Mesenchymal stem cell (in vitro differentiated cells and primary cell): ENCODE measurements around the gene FNDC3B.

Experiments used
- DNase-seq: peaks from one replicate; pipeline ENCODE4 v3.0.0-alpha.2; 2013
- H2AFZ ChIP-seq: one replicate; pipeline ENCODE4 v1.6.1; 2013; ENCODE audit warnings: low read depth, mild to moderate bottlenecking, control low read depth, inconsistent platforms, low read length, moderate library complexity
- H2AK5ac ChIP-seq: 2 replicates; pipeline ENCODE4 v1.6.1; 2013; ENCODE audit warnings: low read length, moderate library complexity, mild to moderate bottlenecking, inconsistent platforms; ENCODE audit not compliant: severe bottlenecking
- H2BK120ac ChIP-seq: one replicate; pipeline ENCODE4 v1.6.1; 2013; ENCODE audit warnings: low read depth, mild to moderate bottlenecking, inconsistent platforms, low read length, moderate library complexity
- H2BK12ac ChIP-seq, 2 experiments: one replicate each; pipeline ENCODE4 v1.6.1; 2013; ENCODE audit warnings: inconsistent platforms in 2 of 2, low read length in 2 of 2, mild to moderate bottlenecking in 2 of 2, moderate library complexity in 2 of 2, control low read depth in 1 of 2
- H2BK15ac ChIP-seq: one replicate; pipeline ENCODE4 v1.6.1; 2013; ENCODE audit warnings: mild to moderate bottlenecking, low read depth, inconsistent platforms; ENCODE audit not compliant: poor library complexity, severe bottlenecking
- H2BK5ac ChIP-seq: 2 replicates; pipeline ENCODE4 v1.6.1; 2013; ENCODE audit warnings: low read depth, mild to moderate bottlenecking, low read length, control low read depth, inconsistent platforms; ENCODE audit not compliant: poor library complexity, severe bottlenecking
- H3K14ac ChIP-seq, 2 experiments: one replicate each; pipeline ENCODE4 v1.6.1; 2013; ENCODE audit warnings: inconsistent platforms in 2 of 2, low read length in 2 of 2, control low read depth in 1 of 2, mild to moderate bottlenecking in 1 of 2, moderate library complexity in 1 of 2
- H3K18ac ChIP-seq, 2 experiments: one replicate each; pipeline ENCODE4 v1.6.1; 2013; ENCODE audit warnings: inconsistent platforms in 2 of 2, low read length in 2 of 2, control low read depth in 1 of 2, low read depth in 1 of 2, mild to moderate bottlenecking in 1 of 2
- H3K23ac ChIP-seq, 2 experiments: one replicate each; pipeline ENCODE4 v1.6.1; 2013; ENCODE audit warnings: inconsistent platforms in 2 of 2, low read length in 2 of 2, mild to moderate bottlenecking in 2 of 2, moderate library complexity in 2 of 2, control low read depth in 1 of 2
- H3K27ac ChIP-seq: 2 replicates; pipeline ENCODE4 v1.5.1; 2013; ENCODE audit warnings: mild to moderate bottlenecking, moderate library complexity, low read length, control low read depth, inconsistent platforms; ENCODE audit not compliant: poor library complexity, severe bottlenecking
- H3K27me3 ChIP-seq, 2 experiments: 2 replicates each; pipeline versions ENCODE4 v1.6.1 to v1.7.0; 2013; ENCODE audit warnings: low read length in 2 of 2, mild to moderate bottlenecking in 2 of 2, moderate library complexity in 2 of 2, control low read depth in 1 of 2, inconsistent platforms in 1 of 2; ENCODE audit not compliant: control insufficient read depth in 1 of 2, insufficient read depth in 1 of 2
- H3K36me3 ChIP-seq, 2 experiments: 2 replicates each; pipeline versions ENCODE4 v1.6.1 to v1.7.0; 2013; ENCODE audit warnings: low read length in 2 of 2, control low read depth in 1 of 2, inconsistent platforms in 1 of 2, low read depth in 1 of 2, mild to moderate bottlenecking in 1 of 2; ENCODE audit not compliant: insufficient read depth in 2 of 2, control insufficient read depth in 1 of 2
- H3K4ac ChIP-seq, 2 experiments: one replicate each; pipeline ENCODE4 v1.6.1; 2013; ENCODE audit warnings: inconsistent platforms in 2 of 2, low read length in 2 of 2, mild to moderate bottlenecking in 2 of 2, moderate library complexity in 2 of 2, control low read depth in 1 of 2, low read depth in 1 of 2
- H3K4me1 ChIP-seq: 2 replicates; pipeline ENCODE4 v1.6.1; 2013; ENCODE audit warnings: low read depth, low read length, control low read depth; ENCODE audit not compliant: control insufficient read depth, insufficient read depth
- H3K4me2 ChIP-seq: 2 replicates; pipeline ENCODE4 v1.6.1; 2013; ENCODE audit warnings: low read length, mild to moderate bottlenecking, inconsistent platforms; ENCODE audit not compliant: poor library complexity, severe bottlenecking
- H3K4me3 ChIP-seq, 2 experiments: 2 replicates each; pipeline versions ENCODE4 v1.5.1 to v1.7.0; 2013; ENCODE audit warnings: low read length in 2 of 2, mild to moderate bottlenecking in 2 of 2, control low read depth in 1 of 2, low read depth in 1 of 2; ENCODE audit not compliant: insufficient read depth in 1 of 2
- H3K79me1 ChIP-seq: replicated peaks from 2 replicates; pipeline ENCODE4 v1.6.1; 2013; ENCODE audit warnings: mild to moderate bottlenecking, control low read depth, low read length, inconsistent platforms; ENCODE audit not compliant: poor library complexity, severe bottlenecking
- H3K9ac ChIP-seq: 2 replicates; pipeline ENCODE4 v1.7.0; 2013; ENCODE audit warnings: mild to moderate bottlenecking, low read length, moderate library complexity
- H3K9me3 ChIP-seq: 2 replicates; pipeline ENCODE4 v1.7.0; 2013; ENCODE audit warnings: mild to moderate bottlenecking, low read length; ENCODE audit not compliant: control insufficient read depth
- H4K8ac ChIP-seq: one replicate; pipeline ENCODE4 v1.6.1; 2013; ENCODE audit warnings: inconsistent platforms, mild to moderate bottlenecking, low read length, moderate library complexity
- H4K91ac ChIP-seq: one replicate; pipeline ENCODE4 v1.6.1; 2013; ENCODE audit warnings: mild to moderate bottlenecking, low read length, inconsistent platforms
- WGBS: methylation state at CpG from one replicate; pipeline ENCODE4 v1.1.7; 2013; ENCODE audit warnings: mixed read lengths; 5-methylcytosine and 5-hydroxymethylcytosine counted together

Gene FNDC3B

GRCh38 chr3:172283841-172284357, 244.5 kb downstream of the FNDC3B start:
- Histone ChIP-seq H3K14ac (no peak overlapping the region), H3K4me2 (no peak overlapping the region), H2BK15ac (no peak overlapping the region), H3K27me3 (no peaks in the 10 kb centered on the region), H2BK12ac (no peak overlapping the region), H3K23ac (no peak overlapping the region), H3K79me1 (peaks cover 23% of the 10 kb centered on the region), H4K91ac (no peak overlapping the region), H3K36me3 (peaks cover 12 to 84% of the 10 kb centered on the region in 2 experiments), H3K27ac (no peak overlapping the region), H3K9me3 (no peaks in the 10 kb centered on the region), H2AFZ (no peak overlapping the region), H3K18ac (no peak overlapping the region), H4K8ac (no peak overlapping the region), H2BK120ac (no peak overlapping the region), H2AK5ac (no peak overlapping the region), H3K4me3 (no peak overlapping the region), H3K4ac (no peak overlapping the region), H2BK5ac (no peak overlapping the region), H3K9ac (no peak overlapping the region), H3K4me1 (peaks cover 20% of the 10 kb centered on the region)
- 92% methylated on average over 2 of the region's 5 CpGs for WGBS
- no peak for DNase-seq

GRCh38 chr3:172285844-172286243, 246.5 kb downstream of the FNDC3B start:
- no peak overlapping the region for H3K4ac ChIP-seq
- peaks cover 17% of the 10 kb centered on the region for H3K4me1 ChIP-seq
- H2AFZ ChIP-seq, result no peak overlapping the region
- no peak overlapping the region for H3K14ac ChIP-seq
- H3K4me2 ChIP-seq, result no peak overlapping the region
- no peak overlapping the region for H2BK15ac ChIP-seq
- H2BK12ac ChIP-seq, result no peak overlapping the region
- no peak overlapping the region for H2AK5ac ChIP-seq
- H3K79me1 ChIP-seq, result peaks cover 34% of the 10 kb centered on the region
- peak overlapping the region; percentile 82 for H3K27ac ChIP-seq
- no peak overlapping the region for H3K4me3 ChIP-seq
- H4K8ac ChIP-seq, result no peak overlapping the region
- H3K18ac ChIP-seq, result no peak overlapping the region
- H3K9me3 ChIP-seq, result no peaks in the 10 kb centered on the region
- H3K27me3 ChIP-seq, result no peaks in the 10 kb centered on the region
- no peak overlapping the region for H3K9ac ChIP-seq
- peaks cover 15 to 95% of the 10 kb centered on the region in 2 experiments for H3K36me3 ChIP-seq
- H3K23ac ChIP-seq, result no peak overlapping the region
- no peak overlapping the region for H2BK120ac ChIP-seq
- no CpG with 5 or more reads among the region's 4 CpGs for WGBS
- DNase-seq, result peak; percentile 42
- H4K91ac ChIP-seq, result no peak overlapping the region
- no peak overlapping the region for H2BK5ac ChIP-seq

DNA sequence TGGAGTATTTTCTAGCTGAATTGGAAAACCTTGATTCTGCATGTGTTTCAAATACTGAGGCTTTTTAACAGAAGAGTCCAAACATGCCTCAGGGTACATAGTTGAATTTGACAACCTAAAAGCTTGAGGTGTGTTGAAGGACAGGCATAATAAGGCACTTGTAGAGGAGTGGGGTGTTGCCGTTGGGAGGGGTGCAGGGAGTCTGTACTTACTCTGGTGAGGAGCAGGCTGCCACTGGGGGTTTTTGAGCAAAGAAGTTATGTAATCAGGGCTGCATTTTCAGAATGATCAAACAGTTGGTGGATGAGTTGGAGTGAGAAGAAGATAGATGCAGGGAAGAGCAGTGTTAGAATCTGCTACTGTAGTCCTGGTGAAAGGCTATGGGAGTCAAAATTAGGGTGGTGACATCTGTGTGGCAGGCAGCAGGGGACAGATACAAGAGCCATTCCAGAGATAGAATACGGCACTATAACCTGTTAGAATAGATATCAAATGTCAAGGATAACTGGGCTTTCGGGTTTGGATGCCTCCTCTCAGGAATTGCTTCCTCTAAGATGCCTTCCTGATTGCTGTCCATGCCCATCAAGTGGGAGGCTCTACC, 247.3 kb downstream of the FNDC3B start:
- Histone ChIP-seq H3K4me2 (no peak overlapping the region), H3K27ac (peak overlapping the region; percentile 84), H3K4me1 (peaks cover 14% of the 10 kb centered on the region), H3K27me3 (no peaks in the 10 kb centered on the region), H2BK15ac (no peak overlapping the region), H3K79me1 (peaks cover 32% of the 10 kb centered on the region), H2BK120ac (no peak overlapping the region), H3K36me3 (peaks cover 15 to 98% of the 10 kb centered on the region in 2 experiments), H4K8ac (no peak overlapping the region), H3K9me3 (no peaks in the 10 kb centered on the region), H2AK5ac (peak overlapping the region; percentile 96), H3K4me3 (no peak overlapping the region), H2BK5ac (peak overlapping the region; percentile 33), H4K91ac (no peak overlapping the region), H3K14ac (no peak overlapping the region), H2AFZ (no peak overlapping the region), H3K4ac (no peak overlapping the region), H3K9ac (no peak overlapping the region), H3K18ac (peak overlapping the region in 1 of 2 experiments; percentile 11), H3K23ac (no peak overlapping the region), H2BK12ac (no peak overlapping the region)
- 100% methylated on average over 3 of the region's 3 CpGs for WGBS
- no peak for DNase-seq

- Histone ChIP-seq H3K14ac (no peak overlapping the region), H3K79me1 (peaks cover 33% of the 10 kb centered on the region), H3K4me1 (peaks cover 16% of the 10 kb centered on the region), H3K23ac (no peak overlapping the region), H2AK5ac (no peak overlapping the region), H4K8ac (no peak overlapping the region), H3K9ac (no peak overlapping the region), H3K9me3 (no peaks in the 10 kb centered on the region), H3K27me3 (no peaks in the 10 kb centered on the region), H2BK12ac (no peak overlapping the region), H4K91ac (no peak overlapping the region), H3K4me3 (no peak overlapping the region), H2AFZ (no peak overlapping the region), H3K18ac (no peak overlapping the region), H2BK15ac (no peak overlapping the region), H3K36me3 (peaks cover 15 to 97% of the 10 kb centered on the region in 2 experiments), H3K27ac (no peak overlapping the region), H2BK120ac (no peak overlapping the region), H3K4ac (no peak overlapping the region), H2BK5ac (no peak overlapping the region), H3K4me2 (no peak overlapping the region)
- WGBS, result 96% methylated on average over 4 of the region's 4 CpGs
- DNase-seq, result no peak
Observed at GRCh38 chr3:172287937-172288477, 248.6 kb downstream of the FNDC3B start.
